ENCODE measurements around the gene CAMTA2. TPM values are rescaled to one million over a fixed set of nuclear protein-coding genes. Genes with fewer than 3 reads are reported as not detected.

The CAMTA2 gene, protein sequence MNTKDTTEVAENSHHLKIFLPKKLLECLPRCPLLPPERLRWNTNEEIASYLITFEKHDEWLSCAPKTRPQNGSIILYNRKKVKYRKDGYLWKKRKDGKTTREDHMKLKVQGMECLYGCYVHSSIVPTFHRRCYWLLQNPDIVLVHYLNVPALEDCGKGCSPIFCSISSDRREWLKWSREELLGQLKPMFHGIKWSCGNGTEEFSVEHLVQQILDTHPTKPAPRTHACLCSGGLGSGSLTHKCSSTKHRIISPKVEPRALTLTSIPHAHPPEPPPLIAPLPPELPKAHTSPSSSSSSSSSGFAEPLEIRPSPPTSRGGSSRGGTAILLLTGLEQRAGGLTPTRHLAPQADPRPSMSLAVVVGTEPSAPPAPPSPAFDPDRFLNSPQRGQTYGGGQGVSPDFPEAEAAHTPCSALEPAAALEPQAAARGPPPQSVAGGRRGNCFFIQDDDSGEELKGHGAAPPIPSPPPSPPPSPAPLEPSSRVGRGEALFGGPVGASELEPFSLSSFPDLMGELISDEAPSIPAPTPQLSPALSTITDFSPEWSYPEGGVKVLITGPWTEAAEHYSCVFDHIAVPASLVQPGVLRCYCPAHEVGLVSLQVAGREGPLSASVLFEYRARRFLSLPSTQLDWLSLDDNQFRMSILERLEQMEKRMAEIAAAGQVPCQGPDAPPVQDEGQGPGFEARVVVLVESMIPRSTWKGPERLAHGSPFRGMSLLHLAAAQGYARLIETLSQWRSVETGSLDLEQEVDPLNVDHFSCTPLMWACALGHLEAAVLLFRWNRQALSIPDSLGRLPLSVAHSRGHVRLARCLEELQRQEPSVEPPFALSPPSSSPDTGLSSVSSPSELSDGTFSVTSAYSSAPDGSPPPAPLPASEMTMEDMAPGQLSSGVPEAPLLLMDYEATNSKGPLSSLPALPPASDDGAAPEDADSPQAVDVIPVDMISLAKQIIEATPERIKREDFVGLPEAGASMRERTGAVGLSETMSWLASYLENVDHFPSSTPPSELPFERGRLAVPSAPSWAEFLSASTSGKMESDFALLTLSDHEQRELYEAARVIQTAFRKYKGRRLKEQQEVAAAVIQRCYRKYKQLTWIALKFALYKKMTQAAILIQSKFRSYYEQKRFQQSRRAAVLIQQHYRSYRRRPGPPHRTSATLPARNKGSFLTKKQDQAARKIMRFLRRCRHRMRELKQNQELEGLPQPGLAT
- total RNA-seq (2011; cell fraction: chromatin; rRNA removed; ENCODE audit: low replicate concordance), result 94.8 and 197 TPM in 2 replicates
- 81.6 and 88.2 TPM in 2 replicates for total RNA-seq (2011; cell fraction: nucleolus; rRNA removed)
- total RNA-seq (2011; cell fraction: nucleoplasm; rRNA removed), result 67.5 and 71.6 TPM in 2 replicates
- 3.7 and 9.6 TPM in 2 replicates for total RNA-seq (2014; rRNA removed)
- 4.0 and 4.4 TPM in 2 replicates for total RNA-seq (2014; rRNA removed; fragmentation: Illumina TruSeq; extraction: Trizol)
- 5.3 and 7.0 TPM in 2 replicates for total RNA-seq (2015; rRNA removed; fragmentation: Illumina TruSeq; extraction: Trizol)
- total RNA-seq (2021), result 19.9 and 25.1 TPM in 2 replicates
- polyA plus RNA-seq (2011; rRNA removed), result 6.3 and 17.6 TPM in 2 replicates
- 5.4 and 7.7 TPM in 2 replicates for polyA plus RNA-seq (2011; cell fraction: cytosol; rRNA removed)
- polyA plus RNA-seq (2011; cell fraction: nucleus; rRNA removed), result 41.9 and 61.2 TPM in 2 replicates
- 15.5 and 24.1 TPM in 2 replicates for polyA plus RNA-seq (2012)
- 20.5 and 22.7 TPM in 2 replicates for polyA plus RNA-seq (2014; fragmentation: Illumina TruSeq; extraction: Trizol)
- under 1 TPM; 0.24 to 0.96 TPM for polyA plus RNA-seq (2014; fragmentation: Nextera tagmentation; extraction: Ambion mirVana)
- 13.6 and 20.2 TPM in 2 replicates for polyA plus RNA-seq (2014; rRNA removed)
- polyA minus RNA-seq (2011; rRNA and poly(A)+ RNA removed), result 7.2 and 7.6 TPM in 2 replicates
- polyA minus RNA-seq (2011; cell fraction: cytosol; rRNA and poly(A)+ RNA removed), result 9.3 and 18.1 TPM in 2 replicates
- 11.0 and 13.6 TPM in 2 replicates for polyA minus RNA-seq (2011; cell fraction: nucleus; rRNA and poly(A)+ RNA removed)
- Bru-seq, nascent RNA, result percentile 63 among the genes with signal in this experiment
- percentile 59 among the genes with signal in this experiment for BruChase-seq, experiment 1, labeled RNA remaining after a 2-hour chase
- percentile 66 among the genes with signal in this experiment for BruChase-seq, experiment 2, labeled RNA remaining after a 6-hour chase
- long read RNA-seq, experiment 1, partial matches to known transcripts, result 5 of 31 reads
- long read RNA-seq, experiment 1, other reads (novel, unspliced or antisense), result 25 of 31 reads
- long read RNA-seq, experiment 2, partial matches to known transcripts, result 11 of 22 reads
- long read RNA-seq, experiment 2, other reads (novel, unspliced or antisense), result 10 of 22 reads
- long read RNA-seq, experiment 3, partial matches to known transcripts, result 3 of 3 reads
- long read RNA-seq, experiment 3, other reads (novel, unspliced or antisense), result 0 of 3 reads

DNA sequence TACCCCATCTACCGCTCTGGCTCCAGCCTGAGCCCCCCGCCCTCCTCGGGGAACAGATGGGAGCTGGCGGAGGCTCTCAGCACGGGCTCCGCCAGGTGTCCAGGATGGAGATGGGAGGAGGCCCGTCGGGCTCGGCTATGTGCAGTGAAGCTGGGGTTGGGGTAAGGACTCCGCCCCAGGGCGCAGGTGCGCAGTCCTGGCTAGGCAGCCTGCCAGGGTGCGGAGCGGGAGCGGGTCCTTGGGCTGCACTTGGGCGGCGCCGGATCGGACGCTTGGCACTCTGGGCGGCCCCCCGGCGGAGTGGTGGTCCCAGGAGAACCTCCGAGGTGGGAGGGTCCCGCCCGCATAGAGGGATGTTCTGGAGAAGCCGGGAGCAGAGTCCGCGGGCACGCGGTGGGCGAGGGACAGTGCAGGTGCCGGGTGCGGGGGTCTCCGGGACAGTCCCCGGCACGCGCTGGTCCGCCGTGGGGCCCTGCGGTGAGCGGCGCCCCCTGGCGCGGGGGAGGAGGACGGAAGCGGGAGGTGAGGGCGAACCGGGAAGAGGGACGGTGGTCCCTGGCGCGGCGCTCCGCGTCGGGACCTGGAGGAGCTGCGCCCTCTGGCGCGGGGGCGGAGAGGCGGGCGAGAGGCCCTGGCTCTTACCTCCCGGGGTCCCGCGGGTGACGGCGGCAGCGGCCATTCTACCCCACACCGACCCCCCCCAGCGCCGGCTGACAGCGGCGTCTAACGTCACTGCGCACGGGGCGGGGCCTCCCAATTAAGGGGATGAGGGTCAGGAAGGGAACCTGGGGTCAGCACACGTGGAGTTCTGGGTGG, at the start of gene CAMTA2:
Gene CAMTA2 (minus strand): TSS at position 725 of the 816 bp plus-strand sequence. CDS start 1,453 bp downstream, outside the sequence.
- FAIRE-seq (peak; percentile 72), DNase-seq (ENCODE audit: extremely low read depth in 1 of 4, low spot score in 3 of 4) (peak; percentile 85 to 90 (median 86)), ATAC-seq (peak; percentile 93)
- POLR2A ChIA-PET, result interaction anchor here (0.6 to 2.4 kb wide), 12 partner anchors 8 to 145 kb away, joined by 3 to 13 read pairs (median 4); partner anchors contain the start of genes ENO3, INCA1 and KIF1C
- CTCF ChIA-PET (ENCODE audit: low intra/inter-chr PET ratio), result interaction anchor here (0.7 to 0.9 kb wide), 3 partner anchors 46 to 78 kb away, joined by 3 read pairs; no protein-coding TSS in a partner anchor
- peak within 1 kb of the TSS; percentile 74 for H3K27ac ChIP-seq (ENCODE audit: extremely low read depth, low read depth, low read length)
- no TSS peak for BruUV-seq (replicated peaks)
- in situ Hi-C loops (cut with MboI) (no loop called here), intact Hi-C loops (cut with micrococcal nuclease) (no loop called here)
- peaks cover 15% of the 10 kb centered on the region for H3K36me3 ChIP-seq (ENCODE audit: control insufficient read depth, insufficient read depth, low read length)
- no peaks in the 10 kb centered on the region for H3K27me3 ChIP-seq (ENCODE audit: control insufficient read depth in 2 of 2, insufficient read depth in 2 of 2, low read length in 2 of 2)
- peak within 1 kb of the TSS; percentile 73 to 94 for H3K9ac ChIP-seq (ENCODE audit: insufficient read depth in 1 of 2, low read depth in 2 of 2, low read length in 2 of 2)
- H3K79me2 ChIP-seq (ENCODE audit: control insufficient read depth, insufficient read depth, low read length), result peaks cover 26% of the 10 kb centered on the region
- peaks cover 10 to 21% of the 10 kb centered on the region in 2 experiments; a peak in 4 of 5 replicates for H3K4me1 ChIP-seq (replicated peaks in 1 of 2; ENCODE audit: control insufficient read depth in 2 of 2, insufficient read depth in 2 of 2, low read length in 2 of 2)
- no peaks in the 10 kb centered on the region for H3K9me3 ChIP-seq (replicated peaks; ENCODE audit: control insufficient read depth, insufficient read depth, low read depth, low read length)
- peak within 1 kb of the TSS; percentile 94 for H2AFZ ChIP-seq (ENCODE audit: low read depth, low read length)
- H4K20me1 ChIP-seq (replicated peaks; ENCODE audit: control insufficient read depth, insufficient read depth, low read length), result no peaks in the 10 kb centered on the region
- H3K4me2 ChIP-seq (ENCODE audit: insufficient read depth, low read length), result peak within 1 kb of the TSS; percentile 82
- 0% methylated on average over 28 of the region's 78 CpGs for WGBS (ENCODE audit: insufficient coverage, low coverage, missing lambda C conversion rate)
- no peaks in the 10 kb centered on the region for H3K9me1 ChIP-seq (ENCODE audit: control insufficient read depth, insufficient read depth, low read length)
- H3K4me3 ChIP-seq, result peak within 1 kb of the TSS; percentile 77
- peak; percentile 25 for TF ChIP-seq TAF9B (IDR thresholded peaks at IDR 0.05; ENCODE audit: partially characterized antibody)
- 0 out of 2 replicates have a peak, but pooled peaks have one; percentile 56 for TF ChIP-seq NBN (IDR thresholded peaks at IDR 0.05; ENCODE audit: low read depth)
- TF ChIP-seq, protein P1, sequence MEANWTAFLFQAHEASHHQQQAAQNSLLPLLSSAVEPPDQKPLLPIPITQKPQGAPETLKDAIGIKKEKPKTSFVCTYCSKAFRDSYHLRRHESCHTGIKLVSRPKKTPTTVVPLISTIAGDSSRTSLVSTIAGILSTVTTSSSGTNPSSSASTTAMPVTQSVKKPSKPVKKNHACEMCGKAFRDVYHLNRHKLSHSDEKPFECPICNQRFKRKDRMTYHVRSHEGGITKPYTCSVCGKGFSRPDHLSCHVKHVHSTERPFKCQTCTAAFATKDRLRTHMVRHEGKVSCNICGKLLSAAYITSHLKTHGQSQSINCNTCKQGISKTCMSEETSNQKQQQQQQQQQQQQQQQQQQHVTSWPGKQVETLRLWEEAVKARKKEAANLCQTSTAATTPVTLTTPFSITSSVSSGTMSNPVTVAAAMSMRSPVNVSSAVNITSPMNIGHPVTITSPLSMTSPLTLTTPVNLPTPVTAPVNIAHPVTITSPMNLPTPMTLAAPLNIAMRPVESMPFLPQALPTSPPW (CRISPR knock-in tag; IDR thresholded peaks at IDR 0.05), result peak; percentile 98
- peak; percentile 17 to 25; a peak in 1 of 4 replicates for TF ChIP-seq SIX5 (IDR thresholded peaks at IDR 0.05; ENCODE audit: borderline replicate concordance in 1 of 2, insufficient read depth in 1 of 2, low read depth in 1 of 2, low read length in 2 of 2)
- peak; percentile 74 for TF ChIP-seq GABPA (tag; conservative IDR thresholded peaks at IDR 0.05; ENCODE audit: low read depth)
- peak; percentile 68; the same call in 1 of the 2 replicates for TF ChIP-seq ETV5 (CRISPR knock-in tag; IDR thresholded peaks at IDR 0.05; ENCODE audit: low read depth)
- TF ChIP-seq EP300 (IDR thresholded peaks at IDR 0.05; ENCODE audit: low read length), result peak; percentile 33; the same call in 1 of the 2 replicates
- no peak for TF ChIP-seq ZNF324 (CRISPR knock-in tag; IDR thresholded peaks at IDR 0.05)
